ENCODE data around the gene TBX2.

TBX2 gene

GRCh38 chr17:61420052-61420451 is 20.4 kb downstream of the TBX2 start (continued):
- no peak for TF ChIP-seq ZNF398 (tag by site-specific recombination; IDR thresholded peaks at IDR 0.05)
- no peak for TF ChIP-seq ZNF362 (tag by site-specific recombination; IDR thresholded peaks at IDR 0.05)
- TF ChIP-seq ZNF155 (tag by site-specific recombination; IDR thresholded peaks at IDR 0.05), result no peak
- TF ChIP-seq ZNF214 (tag by site-specific recombination; IDR thresholded peaks at IDR 0.05; ENCODE audit: borderline replicate concordance), result no peak

GRCh38 chr17:61420745-61421398 is 21.2 kb downstream of the TBX2 start:
- Histone ChIP-seq H3K4me3 (ENCODE audit: low read depth, low read length) (no peak overlapping the region), H3K4me1 (ENCODE audit: control insufficient read depth, insufficient read depth, low read length) (no peaks in the 10 kb centered on the region; the same call in 1 of the 2 replicates), H3K27ac (ENCODE audit: extremely low read depth, low read depth, low read length) (no peak overlapping the region), H3K9me3 (ENCODE audit: control insufficient read depth, insufficient read depth, low read depth, low read length) (no peaks in the 10 kb centered on the region), H3K36me3 (ENCODE audit: control insufficient read depth in 2 of 2, insufficient read depth in 1 of 2, low read length in 2 of 2) (no peaks in the 10 kb centered on the region)
- no peak for TF ChIP-seq ZSCAN4 (tag by site-specific recombination; IDR thresholded peaks at IDR 0.05)
- ChIA-PET CTCF (interaction anchor here (0.6 to 2.9 kb wide), 5 partner anchors 9 to 162 kb away, joined by 3 to 19 read pairs (median 6); no protein-coding TSS in a partner anchor), POLR2A (interaction anchor here (0.6 to 0.7 kb wide), 4 partner anchors 27 to 245 kb away, joined by 3 to 4 read pairs (median 3); no protein-coding TSS in a partner anchor)

- no peaks in the 10 kb centered on the region for H3K36me3 ChIP-seq (ENCODE audit: control insufficient read depth in 2 of 2, insufficient read depth in 1 of 2, low read length in 2 of 2)
- CTCF ChIA-PET, result interaction anchor here (0.9 to 1.6 kb wide), 2 partner anchors 9 to 153 kb away, joined by 5 to 9 read pairs; no protein-coding TSS in a partner anchor
- no peaks in the 10 kb centered on the region for H3K9me3 ChIP-seq (ENCODE audit: control insufficient read depth, insufficient read depth, low read depth, low read length)
- H3K4me1 ChIP-seq (ENCODE audit: control insufficient read depth, insufficient read depth, low read length), result no peaks in the 10 kb centered on the region
- H3K4me3 ChIP-seq (ENCODE audit: low read depth, low read length), result no peak overlapping the region
- POLR2A ChIA-PET, result interaction anchor here (0.6 kb wide), 2 partner anchors 26 to 98 kb away, joined by 3 to 4 read pairs; no protein-coding TSS in a partner anchor
- no peak overlapping the region for H3K27ac ChIP-seq (ENCODE audit: extremely low read depth, low read depth, low read length)
- no peak for TF ChIP-seq ZNF169 (tag by site-specific recombination; IDR thresholded peaks at IDR 0.05)
- TF ChIP-seq ZNF560 (tag by site-specific recombination; IDR thresholded peaks at IDR 0.05; ENCODE audit: borderline replicate concordance), result no peak
- TF ChIP-seq ZNF324 (tag by site-specific recombination; IDR thresholded peaks at IDR 0.05), result no peak
Observed at GRCh38 chr17:61421460-61421859, 21.8 kb downstream of the TBX2 start.

- no peak overlapping the region for H3K27ac ChIP-seq (ENCODE audit: extremely low read depth, low read depth, low read length)
- no peaks in the 10 kb centered on the region for H3K36me3 ChIP-seq (ENCODE audit: control insufficient read depth in 2 of 2, insufficient read depth in 1 of 2, low read length in 2 of 2)
- H3K9me3 ChIP-seq (ENCODE audit: control insufficient read depth, insufficient read depth, low read depth, low read length), result no peaks in the 10 kb centered on the region
- TF ChIP-seq ZNF366 (tag by site-specific recombination; conservative IDR thresholded peaks at IDR 0.05) (peak; percentile 80), KLF10 (tag by site-specific recombination; IDR thresholded peaks at IDR 0.05) (no peak), PRDM1 (tag by site-specific recombination; IDR thresholded peaks at IDR 0.05) (peak; percentile 66)
- ChIA-PET POLR2A (no interaction called here), CTCF (interaction anchor here (0.9 kb wide), 1 partner anchor 152 kb away, joined by 5 read pairs; no protein-coding TSS in a partner anchor)
- H3K4me1 ChIP-seq (ENCODE audit: control insufficient read depth, insufficient read depth, low read length), result no peaks in the 10 kb centered on the region
- no peak overlapping the region for H3K4me3 ChIP-seq (ENCODE audit: low read depth, low read length)
Observed at GRCh38 chr17:61422116-61422799, 22.6 kb downstream of the TBX2 start.
